ENCODE measurements around the gene ARHGAP15. TPM values are rescaled to one million over a fixed set of nuclear protein-coding genes. Genes with fewer than 3 reads are reported as not detected.

The ARHGAP15 gene
- polyA plus RNA-seq, 3 donors: 0.54 to 8.7 (median 5.6) TPM

DNA sequence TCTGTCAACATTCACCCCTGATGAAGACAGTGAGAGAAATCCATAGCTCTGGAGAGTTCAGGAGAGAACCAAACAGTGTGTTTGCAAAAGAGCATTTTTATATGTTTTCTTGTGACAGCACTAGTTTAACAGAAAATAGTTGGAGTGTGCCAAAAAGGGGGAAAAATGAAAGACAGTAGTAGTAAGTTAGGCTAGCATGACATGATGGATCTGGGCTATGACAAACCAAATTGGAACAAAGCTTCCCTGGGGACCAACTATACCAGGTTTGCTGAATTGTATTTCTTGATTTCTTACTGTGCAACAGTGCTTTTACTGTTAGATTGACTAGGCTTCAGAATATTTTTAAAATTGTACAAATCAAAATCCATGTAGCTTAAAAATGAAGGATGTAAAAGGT, 159.8 kb downstream of the ARHGAP15 start:
- no peak overlapping the region for H3K27ac ChIP-seq (ENCODE audit: low read depth, low read length)

DNA sequence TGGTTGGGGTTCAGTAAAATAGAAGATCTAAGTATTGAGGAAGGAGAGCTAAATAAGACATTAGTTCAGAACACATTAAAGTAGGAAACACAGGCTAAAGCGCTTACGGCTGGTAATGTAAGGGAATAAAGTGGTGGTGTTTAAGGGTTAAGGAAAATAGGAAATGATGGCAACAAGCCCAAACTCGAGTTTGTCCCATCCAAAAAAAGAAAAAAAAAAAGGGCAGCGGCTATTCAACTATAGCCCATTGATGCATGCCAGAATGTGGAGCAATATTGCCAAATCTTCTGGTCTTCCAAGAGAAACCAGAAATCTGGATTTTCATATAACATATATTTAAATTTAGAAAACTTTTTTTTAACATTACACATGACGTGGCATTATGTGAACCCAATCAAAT, 161.0 kb downstream of the ARHGAP15 start:
- 62 to 64% (median 63%) methylated on average over 5 of the region's 5 CpGs for WGBS, 3 donors
- no peak overlapping the region for H3K27ac ChIP-seq (ENCODE audit: low read depth, low read length)

GRCh38 chr2:143294068-143294467, 164.8 kb downstream of the ARHGAP15 start:
- WGBS, 3 donors: 55 to 97% (median 91%) methylated on average over 1 of the region's 1 CpG
- no peak overlapping the region for H3K27ac ChIP-seq (ENCODE audit: low read depth, low read length)

- no peak overlapping the region for H3K27ac ChIP-seq (ENCODE audit: low read depth, low read length)
- WGBS, 3 donors: 77 to 86% (median 78%) methylated on average over 3 of the region's 3 CpGs
Observed at GRCh38 chr2:143296089-143296488, 166.9 kb downstream of the ARHGAP15 start.

DNA sequence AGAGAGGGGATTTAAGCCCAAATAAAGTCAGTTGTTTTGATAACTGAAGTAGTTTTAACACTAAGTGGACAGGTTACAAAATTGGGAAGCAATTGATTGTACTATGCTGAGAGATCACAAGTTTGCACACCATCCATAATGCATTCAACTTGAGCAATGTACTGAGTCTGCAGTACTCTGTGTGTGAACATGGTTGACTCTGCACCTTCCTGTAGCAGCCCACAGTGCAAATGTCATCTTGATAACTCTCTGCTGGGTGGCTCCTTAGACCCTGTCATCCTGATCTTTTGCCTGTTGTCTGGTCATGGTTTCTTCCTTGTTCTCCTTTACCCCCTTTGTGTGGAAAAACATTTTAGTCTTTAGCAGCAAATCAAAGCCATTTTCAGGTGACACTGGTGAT, 168.0 kb downstream of the ARHGAP15 start:
- H3K27ac ChIP-seq (ENCODE audit: low read depth, low read length): no peak overlapping the region

GRCh38 chr2:143300536-143300935, 171.3 kb downstream of the ARHGAP15 start:
- no peak overlapping the region for H3K27ac ChIP-seq (ENCODE audit: low read depth, low read length)

DNA sequence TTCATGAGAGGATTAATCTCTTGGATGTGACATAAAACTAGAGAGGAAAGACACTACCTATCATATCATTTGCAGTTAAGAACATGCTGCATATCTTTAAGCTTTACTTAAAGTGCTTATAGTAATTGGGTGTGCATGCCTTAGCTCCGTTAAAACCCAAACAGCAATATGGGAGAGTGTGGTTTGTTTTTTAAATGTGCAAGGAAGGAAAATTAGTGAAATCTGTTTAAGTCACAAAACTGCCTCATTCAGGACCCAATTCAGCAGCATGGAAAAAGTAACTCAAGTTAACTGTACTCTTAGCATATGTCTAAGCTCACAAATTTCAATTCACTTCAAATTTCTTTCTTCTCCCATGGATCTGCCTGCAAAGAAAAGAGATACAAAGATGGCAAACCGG, 182.2 kb downstream of the ARHGAP15 start:
- H3K27ac ChIP-seq (ENCODE audit: low read depth, low read length): no peak overlapping the region
- 79 to 81% (median 79%) methylated on average over 2 of the region's 2 CpGs for WGBS, 3 donors

DNA sequence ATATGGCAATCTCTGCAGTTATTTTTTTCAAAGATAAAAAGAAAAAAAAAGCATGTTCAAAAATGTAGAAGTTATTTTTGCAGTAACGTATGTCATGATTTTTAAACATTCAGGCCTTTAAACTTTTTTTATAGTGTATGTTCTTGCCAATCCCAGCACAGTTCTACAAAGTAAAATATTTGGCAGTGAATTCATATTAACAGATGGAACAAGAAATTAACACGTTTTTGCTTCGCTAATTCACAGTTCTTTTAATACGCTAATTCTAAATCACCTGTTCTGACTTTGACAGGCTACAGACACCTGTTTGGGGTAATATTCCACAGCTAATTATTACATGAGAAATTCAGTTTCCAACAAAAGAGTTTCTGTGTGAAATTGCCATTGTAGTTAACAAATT, 183.2 kb downstream of the ARHGAP15 start:
- H3K27ac ChIP-seq (ENCODE audit: low read depth, low read length): no peak overlapping the region
- WGBS, 3 donors: 90 to 93% (median 91%) methylated on average over 4 of the region's 4 CpGs

GRCh38 chr2:143313861-143314260, 184.6 kb downstream of the ARHGAP15 start:
- 83 to 87% (median 85%) methylated on average over 2 of the region's 2 CpGs for WGBS, 3 donors

DNA sequence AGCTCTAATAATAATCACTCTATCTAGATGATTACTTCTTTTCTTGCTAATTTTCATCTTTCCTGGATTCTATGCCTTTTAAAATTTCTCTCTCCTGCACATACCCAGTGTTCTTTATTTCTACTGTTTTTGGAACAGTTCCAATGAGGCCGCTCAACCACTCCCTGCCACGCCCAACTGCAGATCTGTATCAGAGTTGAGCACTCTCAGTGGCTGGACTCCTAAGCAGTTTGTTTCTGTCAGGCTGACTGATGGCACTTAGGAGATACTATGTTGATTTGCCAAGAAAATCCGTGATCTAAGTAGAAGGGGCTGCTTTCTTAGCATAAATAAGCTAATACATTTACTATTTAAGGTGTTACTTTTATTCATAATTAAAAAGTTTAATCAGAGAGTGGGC, 192.8 kb downstream of the ARHGAP15 start:
- 69 to 77% (median 74%) methylated on average over 3 of the region's 3 CpGs for WGBS, 3 donors
- H3K27ac ChIP-seq (ENCODE audit: low read depth, low read length): no peak overlapping the region

More at GRCh38 chr2:143313861-143314260, 184.6 kb downstream of the ARHGAP15 start:
- no peak overlapping the region for H3K27ac ChIP-seq (ENCODE audit: low read depth, low read length)

DNA sequence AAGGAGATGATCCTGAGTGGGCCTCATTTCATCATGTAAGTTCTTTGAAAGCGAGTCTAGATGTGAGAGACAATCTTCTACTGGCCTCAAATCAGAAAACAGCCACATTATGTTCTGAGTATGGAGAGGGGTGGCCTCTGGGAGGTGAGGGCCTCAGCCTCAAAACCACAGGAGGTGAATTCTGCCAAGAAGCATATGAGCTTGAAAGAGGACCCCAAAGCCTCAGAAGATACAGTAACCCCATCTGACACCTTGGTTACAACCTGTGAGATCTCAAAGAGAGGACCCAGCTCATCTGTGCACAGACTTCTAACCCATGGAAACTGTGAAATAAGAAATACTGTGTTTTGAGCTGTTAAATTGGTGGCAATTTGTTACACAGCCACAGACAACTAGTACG, 200.1 kb downstream of the ARHGAP15 start:
- no peak overlapping the region for H3K27ac ChIP-seq (ENCODE audit: low read depth, low read length)
- 92 to 94% (median 93%) methylated on average over 2 of the region's 2 CpGs for WGBS, 3 donors

- no peak overlapping the region for H3K27ac ChIP-seq (ENCODE audit: low read depth, low read length)
- 32 to 88% (median 84%) methylated on average over 9 of the region's 9 CpGs for WGBS, 3 donors
Observed at GRCh38 chr2:143333168-143333791, 204.1 kb downstream of the ARHGAP15 start.

- WGBS, 3 donors: 32 to 88% (median 86%) methylated on average over 1 of the region's 1 CpG
- H3K27ac ChIP-seq (ENCODE audit: low read depth, low read length): no peak overlapping the region
Observed at GRCh38 chr2:143333847-143334246, 204.6 kb downstream of the ARHGAP15 start.

DNA sequence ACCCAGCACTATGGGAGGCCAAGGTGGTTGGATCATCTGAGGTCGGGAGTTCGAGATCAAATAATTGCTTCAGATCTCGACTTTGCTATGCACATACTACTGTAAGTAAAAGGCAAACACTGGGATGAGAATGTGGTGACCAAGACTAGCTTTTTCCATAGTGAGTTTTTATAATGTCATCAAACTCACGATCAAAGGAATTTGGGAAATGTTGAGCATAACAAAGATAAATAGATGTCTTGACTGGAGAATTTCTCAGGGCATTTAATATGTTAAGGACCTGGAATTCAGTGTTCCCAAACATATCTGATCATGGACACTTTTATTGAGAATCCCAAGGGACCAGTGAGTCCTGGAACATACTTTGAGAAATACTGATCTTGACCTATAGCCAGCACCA, 205.6 kb downstream of the ARHGAP15 start:
- 82 to 91% (median 83%) methylated on average over 4 of the region's 4 CpGs for WGBS, 3 donors
- no peak overlapping the region for H3K27ac ChIP-seq (ENCODE audit: low read depth, low read length)

- no peak overlapping the region for H3K27ac ChIP-seq (ENCODE audit: low read depth, low read length)
- WGBS, 3 donors: 95 to 100% (median 96%) methylated on average over 1 of the region's 1 CpG
Observed at GRCh38 chr2:143336719-143337210, 207.5 kb downstream of the ARHGAP15 start.

DNA sequence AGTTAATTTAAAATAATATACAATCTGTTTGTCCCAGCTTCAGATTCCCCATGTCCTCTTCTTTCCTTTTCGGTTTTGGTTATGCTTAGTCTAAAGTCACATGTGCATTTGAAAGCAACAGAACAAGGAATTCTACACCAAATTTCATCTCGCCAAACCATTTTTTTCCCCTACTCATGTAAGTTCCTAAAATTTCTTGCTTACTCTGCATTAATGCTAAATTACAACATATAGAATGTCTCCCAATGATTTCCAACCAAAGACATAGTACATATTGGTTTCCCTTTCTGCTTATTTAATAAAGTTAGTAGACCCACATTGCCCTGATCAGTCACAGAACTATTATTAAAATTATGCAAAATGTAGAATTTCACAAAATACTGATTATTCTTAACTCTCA, 212.3 kb downstream of the ARHGAP15 start:
- no peak overlapping the region for H3K27ac ChIP-seq (ENCODE audit: low read depth, low read length)
- 91 to 95% (median 91%) methylated on average over 2 of the region's 2 CpGs for WGBS, 3 donors

DNA sequence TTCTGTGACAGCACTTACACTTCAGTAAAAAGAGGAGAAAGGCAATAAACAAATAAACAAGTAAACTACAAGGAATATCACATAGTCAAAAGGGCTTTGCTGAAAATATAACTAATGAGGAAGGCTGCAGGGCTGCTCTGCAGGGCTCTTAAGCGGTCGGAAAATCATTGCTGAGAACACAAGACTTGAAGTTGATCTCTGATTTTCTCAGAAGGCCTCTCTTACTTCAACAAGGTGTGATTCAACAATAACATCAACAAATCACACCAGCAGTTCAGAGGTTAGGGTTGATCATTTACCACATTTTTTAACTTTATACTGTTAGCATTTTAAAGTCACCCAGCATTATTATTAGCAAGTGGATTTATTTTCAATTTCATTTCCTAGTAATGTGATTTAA, 215.6 kb downstream of the ARHGAP15 start:
- WGBS, 3 donors: 91 to 96% (median 96%) methylated on average over 2 of the region's 2 CpGs
- no peak overlapping the region for H3K27ac ChIP-seq (ENCODE audit: low read depth, low read length)

DNA sequence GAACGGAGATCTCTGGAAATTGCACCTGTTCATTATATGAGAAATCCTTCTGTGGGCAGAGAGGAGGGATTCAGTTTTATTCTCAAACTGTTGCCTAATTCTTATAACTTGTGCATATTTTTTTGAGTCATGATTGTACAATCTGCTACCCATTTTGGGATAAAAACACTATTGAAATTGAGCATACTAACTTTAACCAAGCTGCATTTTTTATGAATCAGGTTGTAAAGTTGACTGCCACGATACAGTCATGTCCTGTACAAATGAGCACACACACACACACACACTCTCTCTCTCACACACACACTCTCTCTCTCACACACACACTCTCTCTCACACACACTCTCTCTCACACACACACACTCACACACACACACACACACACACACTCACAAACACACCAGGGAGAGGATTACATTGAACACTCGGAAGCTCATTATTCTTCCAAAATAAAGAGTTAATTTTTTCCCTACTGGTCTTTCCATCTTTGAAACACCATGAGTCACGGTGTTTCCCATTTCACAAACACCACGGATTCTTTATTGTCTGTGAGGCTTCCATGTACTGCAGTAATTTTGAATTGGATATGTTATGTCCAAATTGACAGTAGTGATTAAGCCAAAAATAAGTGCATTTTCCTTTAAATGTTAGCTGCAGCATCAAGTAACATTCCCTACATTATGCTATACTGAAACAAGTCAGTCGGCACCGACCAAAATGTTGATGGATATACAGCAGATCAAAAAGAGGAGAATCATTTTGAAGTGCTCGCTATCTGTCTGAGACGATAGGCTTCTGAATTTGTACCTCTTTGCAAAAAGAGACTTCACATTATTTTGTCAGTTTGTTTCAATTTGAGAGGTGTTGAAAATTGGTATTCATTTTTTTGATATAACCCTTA, 216.9 kb downstream of the ARHGAP15 start:
- WGBS, 3 donors: 81 to 83% (median 81%) methylated on average over 9 of the region's 9 CpGs
- H3K27ac ChIP-seq (ENCODE audit: low read depth, low read length): no peak overlapping the region

- no peak overlapping the region for H3K27ac ChIP-seq (ENCODE audit: low read depth, low read length)
- WGBS, 3 donors: 83 to 85% (median 84%) methylated on average over 10 of the region's 10 CpGs
Observed at GRCh38 chr2:143347271-143347695, 218.1 kb downstream of the ARHGAP15 start.

Measured in adipose tissue (tissue), 3 donors.